Natural killer cell (primary cell): Measurements from ENCODE around the gene RBPJ. TPM values are rescaled to one million over a fixed set of nuclear protein-coding genes. Genes with fewer than 3 reads are reported as not detected.
A peak's percentile ranks its signal among the peaks of the same experiment; 100 is the strongest.

Experiments used
- ATAC-seq, 3 donors: fragments of 150-1000 bp in 2 of 3; fragments of 200-7000 bp in 1 of 3; cut with Tn5 transposase; 1 replicate in 1 of 3; 2 replicates in 2 of 3; pipeline ENCODE4 v1.10.0; 2021; ENCODE audit warnings: mild to moderate bottlenecking in 2 of 3, moderate library complexity in 2 of 3
- DNase-seq, 2 donors: peaks; one replicate each; pipeline versions ENCODE4 v3.0.0 to v3.0.0-alpha.2; 2013 to 2021; ENCODE audit warnings: mixed read lengths in 1 of 2
- H3K27ac ChIP-seq: one replicate; pipeline ENCODE4 v1.5.1; 2013; ENCODE audit warnings: mild to moderate bottlenecking, low read length
- H3K27me3 ChIP-seq: one replicate; pipeline ENCODE4 v1.6.1; 2013; ENCODE audit warnings: low read length; ENCODE audit not compliant: control insufficient read depth, insufficient read depth
- H3K36me3 ChIP-seq: one replicate; pipeline ENCODE4 v1.6.1; 2013; ENCODE audit warnings: low read length; ENCODE audit not compliant: control insufficient read depth, insufficient read depth
- H3K4me1 ChIP-seq: one replicate; pipeline ENCODE4 v1.6.1; 2013; ENCODE audit warnings: low read length; ENCODE audit not compliant: control insufficient read depth, insufficient read depth
- H3K4me3 ChIP-seq: one replicate; pipeline ENCODE4 v1.5.1; 2013; ENCODE audit warnings: low read length
- H3K9me3 ChIP-seq: one replicate; pipeline ENCODE4 v1.6.1; 2013; ENCODE audit warnings: low read length; ENCODE audit not compliant: control insufficient read depth, insufficient read depth
- H3K27ac Mint-ChIP-seq, 2 donors: one replicate each; pipeline ENCODE4 v1.8.0; 2022; ENCODE audit warnings: mild to moderate bottlenecking in 2 of 2, mixed read lengths in 2 of 2, moderate library complexity in 1 of 2
- H3K27me3 Mint-ChIP-seq, 2 donors: one replicate each; pipeline ENCODE4 v1.8.0; 2022; ENCODE audit warnings: low read depth in 2 of 2, mixed read lengths in 2 of 2
- H3K36me3 Mint-ChIP-seq: one replicate; pipeline ENCODE4 v1.8.0; 2022; ENCODE audit warnings: mixed read lengths
- H3K4me1 Mint-ChIP-seq, 2 donors: one replicate each; pipeline ENCODE4 v1.8.0; 2022; ENCODE audit warnings: mixed read lengths in 2 of 2
- H3K4me3 Mint-ChIP-seq: one replicate; pipeline ENCODE4 v1.8.0; 2022; ENCODE audit warnings: mild to moderate bottlenecking, moderate library complexity, mixed read lengths
- H3K9me3 Mint-ChIP-seq, 2 donors: one replicate each; pipeline ENCODE4 v1.8.0; 2022; ENCODE audit warnings: mixed read lengths in 2 of 2
- WGBS: methylation state at CpG from one replicate; pipeline ENCODE4 v1.1.7; 2013; ENCODE audit warnings: missing lambda C conversion rate; ENCODE audit not compliant: insufficient coverage; 5-methylcytosine and 5-hydroxymethylcytosine counted together
- intact Hi-C: fragments of 100-400 bp; cut with micrococcal nuclease; formaldehyde crosslinking; loops from one replicate; pipeline ENCODE4 v1.14.2; 2022
- total RNA-seq, 4 donors: library from RNA; stranded (reverse); fragments of 120-200 nt in 1 of 4; gene quantifications; one replicate each; pipeline versions ENCODE4 v1.2.3 to v1.2.4, GENCODE V29; 2013 to 2022
- TF ChIP-seq, protein P1 (sequence below): fragments of 200-600 bp; IDR thresholded peaks from one replicate; pipeline ENCODE4 v1.8.0; 2022; ENCODE audit warnings: antibody characterized with exemption

The RBPJ gene
- total RNA-seq, 3 donors from 2014 or later (not counting 1 experiment from before 2014, with no cell fraction given) = 46.4 to 53.3 (median 48.8) TPM

DNA sequence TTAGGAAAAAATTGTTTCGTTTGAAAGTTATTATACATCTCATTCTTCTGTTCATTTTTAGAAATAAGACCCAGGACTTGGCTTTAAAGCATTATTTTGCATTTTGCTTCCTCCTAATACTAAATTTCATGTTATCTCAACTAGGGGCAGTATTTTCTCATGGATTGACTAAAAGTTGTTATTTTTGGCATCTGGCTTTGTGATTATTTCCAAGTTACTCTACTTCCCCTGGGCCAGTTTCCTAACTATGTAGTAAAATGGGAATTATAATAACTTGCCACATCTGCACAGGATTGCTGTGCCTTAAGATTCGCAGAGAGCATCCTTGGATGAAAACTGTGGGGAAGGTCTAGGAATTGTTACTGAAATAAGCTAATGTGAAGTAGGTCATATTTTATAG lies 3.0 kb downstream of the RBPJ start:
- TF ChIP-seq, protein P1, sequence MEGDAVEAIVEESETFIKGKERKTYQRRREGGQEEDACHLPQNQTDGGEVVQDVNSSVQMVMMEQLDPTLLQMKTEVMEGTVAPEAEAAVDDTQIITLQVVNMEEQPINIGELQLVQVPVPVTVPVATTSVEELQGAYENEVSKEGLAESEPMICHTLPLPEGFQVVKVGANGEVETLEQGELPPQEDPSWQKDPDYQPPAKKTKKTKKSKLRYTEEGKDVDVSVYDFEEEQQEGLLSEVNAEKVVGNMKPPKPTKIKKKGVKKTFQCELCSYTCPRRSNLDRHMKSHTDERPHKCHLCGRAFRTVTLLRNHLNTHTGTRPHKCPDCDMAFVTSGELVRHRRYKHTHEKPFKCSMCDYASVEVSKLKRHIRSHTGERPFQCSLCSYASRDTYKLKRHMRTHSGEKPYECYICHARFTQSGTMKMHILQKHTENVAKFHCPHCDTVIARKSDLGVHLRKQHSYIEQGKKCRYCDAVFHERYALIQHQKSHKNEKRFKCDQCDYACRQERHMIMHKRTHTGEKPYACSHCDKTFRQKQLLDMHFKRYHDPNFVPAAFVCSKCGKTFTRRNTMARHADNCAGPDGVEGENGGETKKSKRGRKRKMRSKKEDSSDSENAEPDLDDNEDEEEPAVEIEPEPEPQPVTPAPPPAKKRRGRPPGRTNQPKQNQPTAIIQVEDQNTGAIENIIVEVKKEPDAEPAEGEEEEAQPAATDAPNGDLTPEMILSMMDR = no peak
- no peak overlapping the region for H3K4me3 Mint-ChIP-seq
- H3K4me3 ChIP-seq = no peak overlapping the region
- no peaks in the 10 kb centered on the region for H3K9me3 ChIP-seq
- no peaks in the 10 kb centered on the region for H3K36me3 Mint-ChIP-seq
- no peaks in the 10 kb centered on the region for H3K36me3 ChIP-seq
- ATAC-seq = no peak
- H3K27me3 Mint-ChIP-seq = peaks cover 0 to 3% of the 10 kb centered on the region in 2 donors
- H3K9me3 Mint-ChIP-seq = no peaks in the 10 kb centered on the region
- no peak overlapping the region for H3K27ac Mint-ChIP-seq
- H3K27ac ChIP-seq = no peak overlapping the region
- H3K27me3 ChIP-seq = no peaks in the 10 kb centered on the region
- H3K4me1 ChIP-seq = peaks cover 22% of the 10 kb centered on the region
- DNase-seq = no peak
- peaks cover 39 to 48% of the 10 kb centered on the region in 2 donors for H3K4me1 Mint-ChIP-seq
- WGBS = 100% methylated on average over 1 of the region's 2 CpGs
- intact Hi-C loops = loop anchor here (10.0 kb wide), 3 partner anchors 249 to 409 kb away; partner anchors contain the start of gene SMIM20

DNA sequence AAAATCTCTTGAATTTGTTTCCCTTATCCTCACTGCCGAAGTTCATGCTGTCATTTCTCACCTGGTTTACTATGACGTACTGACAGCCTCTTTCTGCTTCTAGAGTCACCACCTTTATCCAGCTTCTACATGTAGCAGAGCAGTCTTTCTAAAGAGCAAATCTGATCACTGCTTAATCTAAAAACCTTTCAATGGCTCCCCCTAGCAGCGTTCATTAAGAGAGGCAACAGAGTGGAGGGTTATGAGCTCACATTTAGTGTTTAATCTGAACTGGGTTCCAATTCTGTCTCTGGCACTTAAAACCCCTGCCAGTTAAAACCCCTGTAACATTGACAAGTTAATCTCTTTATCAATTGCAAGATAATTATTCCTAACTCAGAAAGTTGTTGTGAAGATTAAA lies 4.4 kb downstream of the RBPJ start:
- peak in 1 of 2 donors; percentile 73 for DNase-seq

DNA sequence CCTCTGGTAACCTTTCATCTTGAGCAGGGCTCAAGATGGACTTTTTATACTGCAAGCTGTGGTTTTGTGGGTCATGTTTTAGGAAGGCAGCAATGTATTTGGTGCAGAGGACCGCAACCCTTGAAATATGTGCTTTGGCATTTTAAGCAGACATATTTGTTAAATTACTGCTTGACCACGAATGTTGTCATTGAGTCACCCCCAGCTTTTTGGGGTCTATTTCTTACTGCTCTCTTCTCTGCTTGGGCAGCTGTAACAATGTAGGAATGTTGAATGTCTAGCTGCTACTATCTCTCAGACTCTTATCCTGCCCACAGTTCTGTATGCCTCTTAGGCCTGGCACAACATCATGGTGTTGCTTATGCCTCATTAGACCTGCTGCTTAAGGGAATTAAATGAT lies 6.0 kb downstream of the RBPJ start:
- no peak overlapping the region for H3K4me3 Mint-ChIP-seq
- no peak for ATAC-seq
- H3K27ac Mint-ChIP-seq = no peak overlapping the region
- TF ChIP-seq, protein P1 = no peak
- Histone ChIP-seq H3K27me3 (no peaks in the 10 kb centered on the region), H3K27ac (no peak overlapping the region), H3K4me3 (no peak overlapping the region), H3K4me1 (peaks cover 3% of the 10 kb centered on the region), H3K9me3 (no peaks in the 10 kb centered on the region), H3K36me3 (no peaks in the 10 kb centered on the region)
- DNase-seq = no peak
- intact Hi-C loops = loop anchor here (10.0 kb wide), 3 partner anchors 252 to 412 kb away; partner anchors contain the start of gene SMIM20
- H3K36me3 Mint-ChIP-seq = no peaks in the 10 kb centered on the region
- no peaks in the 10 kb centered on the region for H3K9me3 Mint-ChIP-seq
- WGBS = 46% methylated on average over 2 of the region's 2 CpGs
- no peaks in the 10 kb centered on the region for H3K27me3 Mint-ChIP-seq
- H3K4me1 Mint-ChIP-seq = peaks cover 33 to 43% of the 10 kb centered on the region in 2 donors

More for the DNA sequence above, 4.4 kb downstream of the RBPJ start:
- no peak for ATAC-seq
- no peak overlapping the region for H3K4me3 Mint-ChIP-seq
- no peaks in the 10 kb centered on the region for H3K36me3 Mint-ChIP-seq
- peaks cover 35 to 44% of the 10 kb centered on the region in 2 donors for H3K4me1 Mint-ChIP-seq
- H3K4me3 ChIP-seq = no peak overlapping the region
- intact Hi-C loops = loop anchor here (10.0 kb wide), 3 partner anchors 250 to 410 kb away; partner anchors contain the start of gene SMIM20
- H3K36me3 ChIP-seq = no peaks in the 10 kb centered on the region
- H3K27ac Mint-ChIP-seq = peak overlapping the region in 1 of 2 donors; percentile 8
- WGBS = 63% methylated on average over 2 of the region's 3 CpGs
- TF ChIP-seq, protein P1 = no peak
- H3K9me3 ChIP-seq = no peaks in the 10 kb centered on the region
- no peak overlapping the region for H3K27ac ChIP-seq
- H3K27me3 ChIP-seq = no peaks in the 10 kb centered on the region
- H3K9me3 Mint-ChIP-seq = no peaks in the 10 kb centered on the region
- H3K4me1 ChIP-seq = peaks cover 12% of the 10 kb centered on the region
- H3K27me3 Mint-ChIP-seq = peaks cover 0 to 3% of the 10 kb centered on the region in 2 donors
